Measurements from ENCODE around the gene BCDIN3D. TPM values are rescaled to one million over a fixed set of nuclear protein-coding genes. Genes with fewer than 3 reads are reported as not detected.

Gene BCDIN3D
- total and polyA plus RNA-seq, 2 of the 8 experiments (the other 6 are each of a cell fraction or from before 2014, with no cell fraction given) = 1.6 to 2.4 TPM

- Histone ChIP-seq H3K4me3 (ENCODE audit: extremely low read depth in 1 of 4, insufficient read depth in 2 of 4, low read depth in 3 of 4, low read length in 4 of 4) (no peak overlapping the region), H2AK5ac (ENCODE audit: low read depth, low read length) (no peak overlapping the region), H3K4ac (replicated peaks; ENCODE audit: insufficient read length, low read depth, low read length) (no peak overlapping the region), H4K20me1 (replicated peaks in 1 of 2; ENCODE audit: control insufficient read depth in 1 of 2, insufficient read depth in 2 of 2, low read length in 2 of 2) (peaks cover 15 to 27% of the 10 kb centered on the region in 2 experiments), H4K8ac (ENCODE audit: extremely low read depth, insufficient read depth, low read length) (no peak overlapping the region), H3K14ac (ENCODE audit: insufficient read length) (no peak overlapping the region), H3K79me2 (ENCODE audit: control insufficient read depth in 1 of 2, insufficient read depth in 2 of 2, low read length in 2 of 2) (peaks cover 8 to 55% of the 10 kb centered on the region in 2 experiments; a peak in 3 of 4 replicates), H3K79me1 (ENCODE audit: low read depth, low read length) (peaks cover 17% of the 10 kb centered on the region; the same call in 1 of the 2 replicates), H4K5ac (ENCODE audit: insufficient read length, low read depth, low read length) (no peak overlapping the region), H3K56ac (replicated peaks; ENCODE audit: insufficient read length, low read depth, low read length) (no peak overlapping the region), H3K27ac (ENCODE audit: low read depth, low read length) (no peak overlapping the region), H3K27me3 (replicated peaks in 1 of 4; ENCODE audit: control insufficient read depth in 3 of 4, extremely low read depth in 1 of 4, insufficient read depth in 3 of 4, low read length in 3 of 4) (no peaks in the 10 kb centered on the region), H3K4me2 (ENCODE audit: insufficient read depth in 1 of 2, low read depth in 2 of 2, low read length in 2 of 2) (no peak overlapping the region), H3K36me3 (ENCODE audit: control insufficient read depth in 2 of 4, insufficient read depth in 4 of 4, low read length in 3 of 4) (peaks cover 0 to 4% (median 0%) of the 10 kb centered on the region in 4 experiments; a peak in 2 of 8 replicates), H3K23me2 (ENCODE audit: low read depth, low read length) (peaks cover 12% of the 10 kb centered on the region), H2BK5ac (ENCODE audit: low read depth, low read length) (no peak overlapping the region), H2BK12ac (ENCODE audit: low read depth, low read length) (no peak overlapping the region), H3K4me1 (replicated peaks in 1 of 4; ENCODE audit: control insufficient read depth in 3 of 4, insufficient read depth in 4 of 4, low read length in 3 of 4) (peaks cover 12 to 32% (median 19%) of the 10 kb centered on the region in 4 experiments), H2AFZ (ENCODE audit: low read length) (no peak overlapping the region), H2BK20ac (ENCODE audit: low read length) (no peak overlapping the region), H3K18ac (ENCODE audit: extremely low read depth, low read length) (no peak overlapping the region), H3K9ac (replicated peaks in 1 of 4; ENCODE audit: extremely low read depth in 1 of 4, low read depth in 3 of 4, low read length in 3 of 4) (no peak overlapping the region), H4K91ac (replicated peaks; ENCODE audit: insufficient read length, low read length) (no peak overlapping the region), H3K9me3 (ENCODE audit: insufficient read depth in 2 of 2, low read depth in 1 of 2, low read length in 1 of 2) (no peaks in the 10 kb centered on the region), H2BK120ac (replicated peaks; ENCODE audit: low read depth, low read length) (no peak overlapping the region), H2BK15ac (ENCODE audit: low read length) (no peak overlapping the region), H3K23ac (ENCODE audit: insufficient read length) (no peak overlapping the region)
- ChIA-PET CTCF (ENCODE audit: partially characterized antibody) (interaction anchor here (0.6 to 6.0 kb wide), 7 partner anchors 15 to 529 kb away, joined by 3 to 30 read pairs (median 4); partner anchors contain the start of gene PRPH), POLR2A (ENCODE audit: partially characterized antibody) (interaction anchor here (0.6 to 0.8 kb wide), 2 partner anchors 77 to 236 kb away, joined by 3 read pairs; no protein-coding TSS in a partner anchor)
- DNase-seq (ENCODE audit: low read depth in 1 of 2, low spot score in 2 of 2) = no peak
- WGBS, 2 experiments (ENCODE audit: extremely low coverage in 1 of 2, insufficient coverage in 1 of 2, insufficient read length in 1 of 2, insufficient replicate concordance in 2 of 2, low coverage in 1 of 2, low lambda C conversion rate in 2 of 2, missing lambda C conversion rate in 1 of 2) = 90% methylated on average over 6 of the region's 6 CpGs; no CpG with 5 or more reads in 1 of the 2 experiments
- no peak for FAIRE-seq
- TF ChIP-seq TEAD4 (IDR thresholded peaks at IDR 0.05; ENCODE audit: low read depth, low read length) (no peak), CHD1 (IDR thresholded peaks at IDR 0.05; ENCODE audit: low read depth, low read length) (no peak), RBBP5 (IDR thresholded peaks at IDR 0.05; ENCODE audit: borderline replicate concordance, low read depth, low read length) (no peak), SP2 (IDR thresholded peaks at IDR 0.05; ENCODE audit: low read length) (no peak), EP300 (IDR thresholded peaks at IDR 0.05; ENCODE audit: borderline replicate concordance in 1 of 2, low read depth in 2 of 2, low read length in 2 of 2) (no peak), GTF2F1 (IDR thresholded peaks at IDR 0.05; ENCODE audit: borderline replicate concordance, low read depth, low read length) (no peak), SAP30 (IDR thresholded peaks at IDR 0.05; ENCODE audit: insufficient read depth, insufficient replicate concordance, low read length) (no peak), RNF2 (IDR thresholded peaks at IDR 0.05; ENCODE audit: borderline replicate concordance, low read depth, low read length, missing control alignments, poor library complexity, severe bottlenecking) (no peak), RFX5 (IDR thresholded peaks at IDR 0.05; ENCODE audit: borderline replicate concordance, low read depth, low read length) (no peak)
These were observed 19.0 kb downstream of the BCDIN3D start for GRCh38 chr12:49823951-49824350.

Measured in H1 (cell line).